WTC11 (cell line): ENCODE data around the gene SH3TC1. TPM values are rescaled to one million over a fixed set of nuclear protein-coding genes. Genes with fewer than 3 reads are reported as not detected.

Experiments used
- ATAC-seq: fragments of 200-7000 bp; cut with Tn5 transposase; 2 replicates; pipeline ENCODE4 v1.10.0; 2021; ENCODE audit warnings: mild to moderate bottlenecking, moderate library complexity
- CTCF ChIA-PET: fragments of 300-600 bp; sonication (Branson Sonifier 250); formaldehyde crosslinking; loops from one replicate; lab custom pipeline; 2021; ENCODE audit warnings: antibody characterized with exemption; lab: Charles Lee
- POLR2A ChIA-PET: fragments of 350-600 bp; sonication (Branson Sonifier 250); formaldehyde crosslinking; loops from one replicate; lab custom pipeline; 2021; ENCODE audit warnings: antibody characterized with exemption; lab: Charles Lee
- DNase-seq: peaks from one replicate; pipeline ENCODE4 v3.0.0; 2021; ENCODE audit warnings: low spot score
- H3K27ac Mint-ChIP-seq: 2 replicates; pipeline ENCODE4 v1.8.0; 2021; ENCODE audit warnings: mixed read lengths
- H3K27me3 Mint-ChIP-seq: 2 replicates; pipeline ENCODE4 v1.8.0; 2021; ENCODE audit warnings: low read depth, mild to moderate bottlenecking, moderate library complexity, mixed read lengths
- H3K36me3 Mint-ChIP-seq: 2 replicates; pipeline ENCODE4 v1.8.0; 2021; ENCODE audit warnings: mixed read lengths
- H3K4me1 Mint-ChIP-seq: 2 replicates; pipeline ENCODE4 v1.8.0; 2022; ENCODE audit warnings: mixed read lengths
- H3K4me3 Mint-ChIP-seq: 2 replicates; pipeline ENCODE4 v1.8.0; 2021; ENCODE audit warnings: mild to moderate bottlenecking, moderate library complexity, mixed read lengths
- H3K9me3 Mint-ChIP-seq: 2 replicates; pipeline ENCODE4 v1.8.0; 2021; ENCODE audit warnings: mixed read lengths
- AR ChIP-seq: fragments of 250-450 bp; sonication (Bioruptor Pico); IDR thresholded peaks from 2 replicates; pipeline ENCODE4 v1.9.0; 2021; ENCODE audit warnings: mild to moderate bottlenecking
- CDX4 ChIP-seq: fragments of 250-450 bp; sonication (Bioruptor Pico); IDR thresholded peaks from 2 replicates; pipeline ENCODE4 v1.9.0; 2021; ENCODE audit warnings: moderate library complexity, mild to moderate bottlenecking, inconsistent platforms, borderline replicate concordance
- ERG ChIP-seq: fragments of 250-450 bp; sonication (Bioruptor Pico); IDR thresholded peaks from 2 replicates; pipeline ENCODE4 v1.8.0; 2021; ENCODE audit warnings: mild to moderate bottlenecking
- FOXP4 ChIP-seq: sonication (generic); formaldehyde crosslinking; IDR thresholded peaks from 2 replicates; pipeline ENCODE4 v1.8.0; 2022; ENCODE audit warnings: mild to moderate bottlenecking, missing genetic modification reagents
- GABPB1 ChIP-seq: sonication (generic); formaldehyde crosslinking; IDR thresholded peaks from 2 replicates; pipeline ENCODE4 v1.8.1; 2023; ENCODE audit warnings: mild to moderate bottlenecking, missing genetic modification reagents
- GRHL2 ChIP-seq: fragments of 250-450 bp; sonication (Bioruptor Pico); IDR thresholded peaks from 2 replicates; pipeline ENCODE4 v1.8.0; 2022; ENCODE audit warnings: mild to moderate bottlenecking, moderate library complexity; ENCODE audit not compliant: insufficient replicate concordance, severe bottlenecking
- HMGA2 ChIP-seq: fragments of 250-450 bp; sonication (Bioruptor Pico); IDR thresholded peaks from 2 replicates; pipeline ENCODE4 v1.4.0; 2021; ENCODE audit warnings: mild to moderate bottlenecking, moderate library complexity
- IRF1 ChIP-seq: sonication (generic); formaldehyde crosslinking; IDR thresholded peaks from 2 replicates; pipeline ENCODE4 v1.8.0; 2023; ENCODE audit warnings: missing genetic modification reagents
- MYBL2 ChIP-seq: sonication (generic); formaldehyde crosslinking; IDR thresholded peaks from 2 replicates; pipeline ENCODE4 v1.8.1; 2023; ENCODE audit warnings: mild to moderate bottlenecking, moderate library complexity, missing genetic modification reagents
- NR2C2 ChIP-seq: sonication (generic); formaldehyde crosslinking; IDR thresholded peaks from 2 replicates; pipeline ENCODE4 v1.8.0; 2022; ENCODE audit warnings: mild to moderate bottlenecking, missing genetic modification reagents
- PRRX2 ChIP-seq: fragments of 250-450 bp; sonication (Bioruptor Pico); IDR thresholded peaks from 2 replicates; pipeline ENCODE4 v1.8.0; 2021; ENCODE audit warnings: mild to moderate bottlenecking
- RELA ChIP-seq: sonication (generic); formaldehyde crosslinking; IDR thresholded peaks from 2 replicates; pipeline ENCODE4 v1.8.1; 2022; ENCODE audit warnings: missing genetic modification reagents, mild to moderate bottlenecking, borderline replicate concordance
- SMAD3 ChIP-seq: sonication (generic); formaldehyde crosslinking; IDR thresholded peaks from 2 replicates; pipeline ENCODE4 v1.8.0; 2022; ENCODE audit warnings: missing genetic modification reagents, mild to moderate bottlenecking, borderline replicate concordance
- ZBTB21 ChIP-seq: sonication (generic); formaldehyde crosslinking; IDR thresholded peaks from 2 replicates; pipeline ENCODE4 v1.8.1; 2023; ENCODE audit warnings: mild to moderate bottlenecking, missing genetic modification reagents, borderline replicate concordance
- ZBTB43 ChIP-seq: sonication (generic); formaldehyde crosslinking; IDR thresholded peaks from 2 replicates; pipeline ENCODE4 v1.8.1; 2023; ENCODE audit warnings: mild to moderate bottlenecking, missing genetic modification reagents
- ZNF219 ChIP-seq: sonication (generic); formaldehyde crosslinking; IDR thresholded peaks from 2 replicates; pipeline ENCODE4 v1.8.0; 2023; ENCODE audit warnings: missing genetic modification reagents, mild to moderate bottlenecking, borderline replicate concordance
- ZNF263 ChIP-seq: sonication (generic); formaldehyde crosslinking; IDR thresholded peaks from 2 replicates; pipeline ENCODE4 v1.8.1; 2022; ENCODE audit warnings: low read depth, mild to moderate bottlenecking, moderate library complexity, missing genetic modification reagents
- ZNF396 ChIP-seq: fragments of 250-450 bp; sonication (Bioruptor Pico); IDR thresholded peaks from 2 replicates; pipeline ENCODE4 v1.8.0; 2021; ENCODE audit warnings: mild to moderate bottlenecking, moderate library complexity, borderline replicate concordance
- ZNF512 ChIP-seq: sonication (generic); formaldehyde crosslinking; IDR thresholded peaks from 2 replicates; pipeline ENCODE4 v1.8.1; 2022; ENCODE audit warnings: missing genetic modification reagents, borderline replicate concordance
- ZNF532 ChIP-seq: fragments of 250-450 bp; sonication (Bioruptor Pico); IDR thresholded peaks from 2 replicates; pipeline ENCODE4 v1.9.0; 2021; ENCODE audit warnings: mild to moderate bottlenecking, borderline replicate concordance
- total RNA-seq: library from RNA; stranded (reverse); gene quantifications from 3 replicates; pipeline ENCODE4 v1.2.3, GENCODE V29; 2021

The SH3TC1 gene
- total RNA-seq, 1 experiment from 2014 or later, result 0.42 TPM

GRCh38 chr4:8181844-8182243 lies 17.2 kb upstream of the SH3TC1 start (continued):
- TF ChIP-seq AR (CRISPR knock-in tag), result no peak
- no peak for TF ChIP-seq ZNF512 (CRISPR knock-in tag)
- no peak for TF ChIP-seq ZNF396 (CRISPR knock-in tag)
- TF ChIP-seq ZBTB21 (CRISPR knock-in tag), result no peak
- no peak for TF ChIP-seq CDX4 (CRISPR knock-in tag)
- no peak for TF ChIP-seq SMAD3 (CRISPR knock-in tag)
- TF ChIP-seq NR2C2 (CRISPR knock-in tag), result no peak
- TF ChIP-seq ZNF219, result no peak
- TF ChIP-seq PRRX2 (CRISPR knock-in tag), result no peak

GRCh38 chr4:8182294-8182693 lies 16.8 kb upstream of the SH3TC1 start:
- POLR2A ChIA-PET, result no interaction called here
- Mint-ChIP-seq H3K4me1 (no peaks in the 10 kb centered on the region), H3K36me3 (no peaks in the 10 kb centered on the region), H3K27ac (no peak overlapping the region), H3K4me3 (no peak overlapping the region), H3K9me3 (peaks cover 5% of the 10 kb centered on the region), H3K27me3 (no peaks in the 10 kb centered on the region)
- TF ChIP-seq HMGA2, result no peak
- TF ChIP-seq ZNF263 (CRISPR knock-in tag), result no peak
- TF ChIP-seq MYBL2, result no peak
- TF ChIP-seq FOXP4 (CRISPR knock-in tag), result no peak
- TF ChIP-seq RELA (CRISPR knock-in tag), result no peak
- no peak for TF ChIP-seq ERG (CRISPR knock-in tag)
- no peak for TF ChIP-seq GABPB1
- no peak for TF ChIP-seq ZNF219
- no peak for TF ChIP-seq ZBTB43
- no peak for TF ChIP-seq CDX4 (CRISPR knock-in tag)
- no peak for TF ChIP-seq IRF1 (CRISPR knock-in tag)
- no peak for TF ChIP-seq ZNF532 (CRISPR knock-in tag)
- no peak for TF ChIP-seq GRHL2 (CRISPR knock-in tag)
- DNase-seq (no peak), ATAC-seq (no peak)
- CTCF ChIA-PET, result interaction anchor here (0.8 to 1.1 kb wide), 2 partner anchors 14 to 56 kb away, joined by 3 read pairs; no protein-coding TSS in a partner anchor
